ENCODE results near the gene SLC1A1. TPM values are rescaled to one million over a fixed set of nuclear protein-coding genes. Genes with fewer than 3 reads are reported as not detected.

SLC1A1 gene
- total and polyA plus RNA-seq, 8 donors = 3.0 to 46.6 (median 6.3) TPM

DNA sequence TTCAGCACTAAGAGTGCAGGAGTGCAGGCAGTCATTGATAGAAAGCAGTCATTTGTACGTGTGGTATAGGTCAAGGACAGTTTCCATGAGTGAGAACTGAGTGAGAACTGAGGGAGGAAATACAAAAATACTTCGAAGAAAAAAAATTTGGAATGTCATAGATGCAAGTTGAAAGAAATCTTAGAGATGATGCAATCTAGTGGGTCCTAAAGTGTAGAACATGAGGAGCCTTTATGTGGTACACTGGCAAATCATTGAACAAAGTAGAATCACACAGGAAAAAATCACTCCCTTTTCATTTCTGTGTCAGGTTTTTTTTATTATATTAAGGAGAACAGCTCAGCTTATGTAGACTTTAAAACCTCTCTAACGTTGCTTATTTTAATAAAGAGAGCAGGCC is 26.4 kb upstream of the SLC1A1 start:
- no peaks in the 10 kb centered on the region for H3K36me3 ChIP-seq
- ATAC-seq (no peak), DNase-seq (no peak)
- H3K4me3 ChIP-seq = no peak overlapping the region
- H3K4me1 ChIP-seq = no peaks in the 10 kb centered on the region
- H3K27me3 ChIP-seq = no peaks in the 10 kb centered on the region
- intact Hi-C loops (cut with DNase I) = no loop called here
- peaks cover 0 to 2% of the 10 kb centered on the region in 2 donors for H3K9me3 ChIP-seq
- no peak overlapping the region for H3K27ac ChIP-seq
- TF ChIP-seq, protein P1, sequence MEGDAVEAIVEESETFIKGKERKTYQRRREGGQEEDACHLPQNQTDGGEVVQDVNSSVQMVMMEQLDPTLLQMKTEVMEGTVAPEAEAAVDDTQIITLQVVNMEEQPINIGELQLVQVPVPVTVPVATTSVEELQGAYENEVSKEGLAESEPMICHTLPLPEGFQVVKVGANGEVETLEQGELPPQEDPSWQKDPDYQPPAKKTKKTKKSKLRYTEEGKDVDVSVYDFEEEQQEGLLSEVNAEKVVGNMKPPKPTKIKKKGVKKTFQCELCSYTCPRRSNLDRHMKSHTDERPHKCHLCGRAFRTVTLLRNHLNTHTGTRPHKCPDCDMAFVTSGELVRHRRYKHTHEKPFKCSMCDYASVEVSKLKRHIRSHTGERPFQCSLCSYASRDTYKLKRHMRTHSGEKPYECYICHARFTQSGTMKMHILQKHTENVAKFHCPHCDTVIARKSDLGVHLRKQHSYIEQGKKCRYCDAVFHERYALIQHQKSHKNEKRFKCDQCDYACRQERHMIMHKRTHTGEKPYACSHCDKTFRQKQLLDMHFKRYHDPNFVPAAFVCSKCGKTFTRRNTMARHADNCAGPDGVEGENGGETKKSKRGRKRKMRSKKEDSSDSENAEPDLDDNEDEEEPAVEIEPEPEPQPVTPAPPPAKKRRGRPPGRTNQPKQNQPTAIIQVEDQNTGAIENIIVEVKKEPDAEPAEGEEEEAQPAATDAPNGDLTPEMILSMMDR (IDR thresholded peaks at IDR 0.05) = no peak

DNA sequence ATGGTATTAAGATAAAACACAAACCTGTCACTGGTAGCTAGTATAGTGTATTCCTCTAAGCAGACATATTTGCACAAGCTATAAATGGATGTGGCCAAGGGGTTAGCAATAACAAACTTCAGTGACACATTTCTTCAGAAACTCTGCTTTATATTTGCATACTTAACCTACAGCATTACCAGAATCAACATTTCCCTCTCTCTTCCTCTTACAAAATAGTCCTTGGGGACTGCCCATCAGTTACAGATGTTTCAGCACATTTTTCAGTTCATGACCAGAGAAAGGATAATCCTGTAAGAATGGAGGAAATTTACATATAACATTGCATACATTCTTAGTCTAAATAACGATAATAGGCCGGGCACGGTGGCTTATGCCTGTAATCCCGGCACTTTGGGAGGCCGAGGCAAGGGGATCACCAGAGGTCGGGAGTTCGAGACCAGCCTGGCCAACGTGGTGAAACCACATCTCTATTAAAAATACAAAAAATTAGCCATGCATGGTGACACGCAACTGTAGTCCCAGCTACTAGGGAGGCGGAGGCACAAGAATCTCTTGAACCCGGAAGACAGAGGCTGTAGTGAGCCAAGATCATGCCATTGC is 25.3 kb upstream of the SLC1A1 start:
- no peaks in the 10 kb centered on the region for H3K36me3 ChIP-seq
- ATAC-seq = no peak
- no peak overlapping the region for H3K27ac ChIP-seq
- no peaks in the 10 kb centered on the region for H3K27me3 ChIP-seq
- intact Hi-C loops (cut with DNase I) = no loop called here
- H3K4me1 ChIP-seq = no peaks in the 10 kb centered on the region
- no peak overlapping the region for H3K4me3 ChIP-seq
- TF ChIP-seq, protein P1 (IDR thresholded peaks at IDR 0.05) = no peak
- DNase-seq = no peak
- peaks cover 0 to 2% of the 10 kb centered on the region in 2 donors for H3K9me3 ChIP-seq

DNA sequence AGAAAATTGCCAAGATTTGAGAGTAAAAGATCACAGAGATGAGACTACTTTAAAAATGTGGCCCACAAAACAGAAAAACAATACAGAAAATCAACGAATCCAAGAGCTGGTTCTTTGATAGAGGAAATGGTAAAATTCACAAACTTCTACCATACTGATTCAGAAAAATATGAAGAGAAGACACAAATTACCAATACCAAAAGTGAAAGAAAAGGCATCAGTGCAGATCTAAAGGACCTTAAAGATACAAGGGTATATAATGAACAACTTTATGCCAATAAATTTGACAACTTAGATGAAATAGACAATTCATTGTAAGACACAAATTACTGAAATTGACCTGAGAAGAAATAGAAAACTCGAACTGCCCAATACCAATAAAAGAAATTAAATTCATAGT is 24.4 kb upstream of the SLC1A1 start:
- no peak for ATAC-seq
- intact Hi-C loops (cut with DNase I) = no loop called here
- H3K27me3 ChIP-seq = no peaks in the 10 kb centered on the region

DNA sequence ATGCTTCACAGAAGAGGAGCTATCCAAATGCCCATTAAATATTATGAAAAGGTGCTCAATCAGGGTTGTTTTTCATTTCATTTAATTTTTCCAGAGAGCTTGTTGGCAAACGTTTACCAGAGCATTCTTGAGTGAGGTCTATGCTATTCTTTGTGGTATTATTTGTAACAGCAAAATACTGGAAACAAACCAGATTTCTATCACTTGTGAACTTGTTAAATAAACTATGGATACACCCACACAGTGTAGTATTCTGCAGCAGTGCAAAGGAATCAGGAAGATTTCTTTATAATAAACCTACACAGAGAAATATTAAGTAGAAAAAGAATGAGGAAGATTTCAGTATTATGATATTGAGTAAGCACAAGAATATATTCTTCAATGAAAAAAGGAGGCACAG is 15.0 kb upstream of the SLC1A1 start:
- Histone ChIP-seq H3K4me3 (no peak overlapping the region), H3K36me3 (no peaks in the 10 kb centered on the region), H3K27ac (no peak overlapping the region), H3K9me3 (no peaks in the 10 kb centered on the region), H3K4me1 (no peaks in the 10 kb centered on the region), H3K27me3 (no peaks in the 10 kb centered on the region)
- DNase-seq = no peak
- TF ChIP-seq, protein P1 (IDR thresholded peaks at IDR 0.05) = no peak
- intact Hi-C loops (cut with DNase I) = no loop called here
- ATAC-seq = no peak

More for the DNA sequence above, 24.4 kb upstream of the SLC1A1 start:
- H3K27ac ChIP-seq = no peak overlapping the region
- no peak overlapping the region for H3K4me3 ChIP-seq
- no peaks in the 10 kb centered on the region for H3K4me1 ChIP-seq
- peaks cover 0 to 2% of the 10 kb centered on the region in 2 donors for H3K9me3 ChIP-seq
- H3K36me3 ChIP-seq = no peaks in the 10 kb centered on the region
- DNase-seq = no peak
- TF ChIP-seq, protein P1 (IDR thresholded peaks at IDR 0.05) = no peak

DNA sequence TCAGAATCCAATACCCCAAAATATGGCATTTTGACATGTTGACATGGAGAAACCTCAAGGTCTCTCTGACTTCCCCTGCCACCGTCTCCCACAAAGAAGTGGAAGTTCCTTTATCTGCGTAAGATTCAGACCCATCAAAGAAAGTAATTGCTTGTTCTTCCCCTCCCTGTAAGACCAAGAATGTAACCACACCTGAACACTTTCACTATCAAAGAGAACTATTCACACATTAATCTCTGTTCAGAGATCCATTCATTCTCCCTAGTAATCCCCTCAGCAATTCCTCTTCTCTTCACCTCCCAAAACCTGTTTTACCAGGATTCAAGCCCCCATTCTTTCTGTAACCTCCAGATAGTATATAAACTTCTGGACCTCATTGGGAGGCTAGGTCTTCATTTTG is 4.1 kb upstream of the SLC1A1 start:
- DNase-seq = no peak
- no peaks in the 10 kb centered on the region for H3K36me3 ChIP-seq
- intact Hi-C loops (cut with DNase I) = no loop called here
- no peak overlapping the region for H3K4me3 ChIP-seq
- peaks cover 0 to 30% of the 10 kb centered on the region in 2 donors for H3K27me3 ChIP-seq
- no peak for ATAC-seq
- peaks cover 2 to 3% of the 10 kb centered on the region in 2 donors for H3K4me1 ChIP-seq
- H3K27ac ChIP-seq = no peak overlapping the region
- TF ChIP-seq, protein P1 (IDR thresholded peaks at IDR 0.05) = no peak
- no peaks in the 10 kb centered on the region for H3K9me3 ChIP-seq

All from left lung (tissue), 10 donors.